CD4-positive, alpha-beta T cell treated with Interferon gamma for 1 hour (primary cell): Measurements from ENCODE around the gene SDS.

ENCODE experiments used
- DNase-seq: peaks from one replicate; pipeline ENCODE4 v3.0.0-alpha.2; 2020

SDS gene

DNA sequence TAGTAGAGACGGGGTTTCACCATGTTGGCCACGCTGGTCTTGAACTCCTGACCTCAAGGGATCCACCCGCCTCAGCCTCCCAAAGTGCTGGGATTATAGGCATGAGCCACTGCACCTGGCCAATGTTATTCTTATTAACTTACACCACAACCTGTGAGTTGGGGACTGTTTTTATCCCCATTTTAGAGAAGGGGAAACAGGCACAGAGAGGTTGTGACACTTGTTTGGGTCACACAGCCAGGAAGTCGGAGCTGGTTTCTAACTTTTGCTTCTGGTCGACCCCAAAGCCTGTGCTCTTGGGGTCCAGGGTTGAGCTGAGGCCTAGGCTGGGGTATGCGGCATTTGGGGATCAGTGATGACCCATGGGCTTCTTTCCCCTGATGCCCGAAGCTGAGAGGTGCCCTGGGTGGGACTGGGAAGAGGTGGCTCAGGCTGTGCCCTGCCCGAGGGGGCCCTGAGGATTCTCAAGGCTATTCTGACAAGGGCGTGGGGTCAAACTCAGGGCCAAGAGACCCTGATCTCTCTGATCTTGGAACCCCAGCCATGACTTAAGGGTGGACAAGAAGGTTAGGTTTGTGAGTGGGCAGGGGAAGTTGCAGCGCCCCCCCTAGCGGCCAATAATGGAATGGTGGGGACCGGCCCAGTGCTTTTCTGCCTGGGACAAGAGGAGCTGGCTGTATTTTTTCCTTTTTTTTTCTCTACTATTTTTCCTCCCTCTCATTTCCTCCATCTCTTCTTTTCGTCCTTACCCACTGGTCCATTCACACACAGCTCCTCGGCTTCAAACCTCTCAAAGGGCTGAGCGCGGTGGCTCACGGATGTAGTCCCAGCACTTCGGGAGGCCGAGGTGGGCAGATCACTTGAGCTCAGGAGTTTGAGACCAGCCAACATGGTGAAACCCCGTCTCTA, 21.5 kb upstream of the SDS start:
- DNase-seq, result peak; percentile 34

DNA sequence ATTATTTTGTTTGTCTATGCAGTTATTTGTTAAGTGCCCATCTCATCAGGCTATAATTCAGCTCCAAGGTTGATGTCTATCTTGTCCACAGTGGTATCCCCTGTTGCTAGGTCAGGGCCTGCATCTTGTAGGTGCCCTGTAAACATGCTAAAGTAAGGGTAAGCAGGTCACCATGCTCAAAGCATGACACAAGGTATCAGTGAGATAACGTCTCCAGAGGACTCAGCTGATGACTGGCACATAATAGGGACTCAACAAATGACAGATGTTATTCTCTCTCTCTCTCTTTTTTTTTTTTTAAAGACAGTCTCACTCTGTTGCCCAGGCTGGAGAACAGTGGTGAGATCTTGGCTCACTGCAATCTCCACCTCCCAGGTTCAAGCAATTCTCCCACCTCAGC, 20.8 kb upstream of the SDS start:
- DNase-seq, result no peak

DNA sequence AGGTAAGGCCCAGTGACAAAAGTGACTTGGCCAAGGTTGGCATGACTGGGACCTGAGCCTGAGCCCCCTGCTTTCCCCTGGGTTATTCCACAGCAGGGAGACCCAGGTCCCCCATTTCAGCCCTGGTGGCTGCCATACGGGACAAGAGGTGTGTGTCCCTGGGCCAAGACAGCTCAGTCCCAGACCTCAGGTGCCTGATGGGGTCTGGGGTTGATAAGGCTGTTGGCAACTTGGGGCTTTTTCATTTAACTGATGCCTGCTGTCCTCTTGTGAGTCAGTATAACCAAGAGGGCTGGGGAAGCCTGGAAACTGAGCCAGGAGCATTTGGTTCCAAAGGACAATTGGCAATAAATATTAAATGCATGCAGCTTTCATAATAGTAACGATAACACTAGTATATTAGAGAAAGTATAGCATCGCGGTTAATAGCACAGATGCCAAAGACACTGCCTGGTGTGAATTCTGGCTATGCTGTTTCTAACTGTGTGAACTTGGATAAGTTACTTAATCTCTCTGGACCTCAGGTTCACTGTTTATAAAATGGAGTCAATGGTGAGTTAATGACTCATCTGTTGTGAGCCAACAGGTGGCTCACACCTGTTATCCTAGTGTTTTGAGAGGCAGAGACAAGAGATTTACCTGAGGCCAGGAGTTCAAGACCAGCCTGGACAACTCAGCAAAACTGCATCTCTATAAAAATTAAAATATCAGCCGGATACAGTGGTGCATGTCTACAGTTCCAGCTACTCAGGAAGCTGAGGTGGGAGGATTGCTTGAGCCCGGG, 19.4 kb upstream of the SDS start:
- DNase-seq, result no peak

DNA sequence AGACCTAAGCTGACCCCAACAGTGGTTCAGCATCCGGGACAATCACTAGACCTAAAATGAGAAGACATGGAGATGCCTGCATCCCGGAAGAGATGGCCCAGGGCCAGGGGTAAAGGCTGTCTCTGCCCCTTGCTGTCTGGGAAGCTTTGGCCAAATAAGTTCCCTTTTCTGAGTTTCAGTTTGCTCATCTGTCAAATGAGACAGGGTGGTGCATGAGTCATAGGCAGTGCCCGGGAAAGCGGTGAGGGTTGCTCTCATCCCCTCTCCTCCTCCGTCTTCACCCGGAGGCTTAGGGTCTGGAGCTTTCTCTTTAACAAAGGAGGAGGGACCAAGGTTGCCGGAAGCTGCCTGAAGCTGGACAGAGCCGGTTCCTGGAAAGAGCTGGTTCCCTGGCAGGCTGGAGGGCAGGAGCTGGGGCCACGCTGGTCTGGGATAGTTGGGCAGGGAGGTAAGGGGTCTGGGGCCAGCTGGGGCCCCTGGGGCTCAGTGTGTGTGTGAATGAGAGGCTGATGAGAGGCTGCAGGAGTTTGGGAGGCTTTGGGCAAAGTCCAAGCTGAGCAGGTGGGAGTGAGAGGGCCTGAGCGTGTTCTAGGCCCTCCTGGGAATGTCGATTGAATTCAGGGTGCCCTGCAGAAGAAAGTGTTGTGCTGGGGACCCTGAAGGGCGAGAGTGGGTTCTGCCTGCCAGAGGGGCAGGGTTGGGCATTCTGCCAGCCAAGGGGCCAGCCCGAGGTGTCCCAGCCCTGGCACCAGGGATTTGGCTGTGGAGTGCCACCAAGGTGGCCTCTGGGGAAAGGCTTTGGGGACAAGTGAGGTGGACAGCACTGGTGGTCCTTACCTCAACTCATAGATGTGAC, 18.6 kb upstream of the SDS start, which contains the start of gene SDSL:
TSS of gene SDSL (plus strand) at position 351 of the 856 bp plus-strand sequence. CDS start 5,603 bp downstream, outside the sequence.
- peak; percentile 77 for DNase-seq

DNA sequence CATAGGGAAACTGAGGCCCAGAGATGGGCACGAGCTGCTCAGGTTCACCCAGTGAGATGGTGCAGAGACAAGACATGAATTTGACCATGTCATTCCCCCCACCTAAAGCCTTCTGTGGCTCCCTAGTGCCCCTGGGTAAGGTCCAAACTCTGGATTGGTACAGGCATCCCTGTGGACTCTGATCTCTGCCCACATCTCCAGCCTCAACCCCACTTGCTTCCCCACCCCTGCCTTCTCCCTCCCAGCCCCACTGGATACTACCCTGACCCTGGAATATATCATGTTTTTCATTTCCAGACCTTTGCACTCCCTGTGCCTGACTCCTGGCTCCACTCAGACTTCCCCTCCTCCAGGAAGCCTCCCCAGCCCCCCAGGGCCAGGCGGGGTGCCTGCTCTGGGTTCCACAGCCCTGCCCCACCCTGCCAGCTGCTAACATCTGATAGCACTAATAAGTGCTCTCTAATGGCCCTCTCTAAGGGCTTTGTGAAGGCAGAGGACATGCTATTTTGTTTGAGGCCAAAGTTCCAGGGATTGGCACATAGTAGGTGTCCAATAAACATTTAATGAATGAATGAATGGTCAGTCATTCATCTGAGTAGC, 17.4 kb upstream of the SDS start:
- DNase-seq, result no peak

DNA sequence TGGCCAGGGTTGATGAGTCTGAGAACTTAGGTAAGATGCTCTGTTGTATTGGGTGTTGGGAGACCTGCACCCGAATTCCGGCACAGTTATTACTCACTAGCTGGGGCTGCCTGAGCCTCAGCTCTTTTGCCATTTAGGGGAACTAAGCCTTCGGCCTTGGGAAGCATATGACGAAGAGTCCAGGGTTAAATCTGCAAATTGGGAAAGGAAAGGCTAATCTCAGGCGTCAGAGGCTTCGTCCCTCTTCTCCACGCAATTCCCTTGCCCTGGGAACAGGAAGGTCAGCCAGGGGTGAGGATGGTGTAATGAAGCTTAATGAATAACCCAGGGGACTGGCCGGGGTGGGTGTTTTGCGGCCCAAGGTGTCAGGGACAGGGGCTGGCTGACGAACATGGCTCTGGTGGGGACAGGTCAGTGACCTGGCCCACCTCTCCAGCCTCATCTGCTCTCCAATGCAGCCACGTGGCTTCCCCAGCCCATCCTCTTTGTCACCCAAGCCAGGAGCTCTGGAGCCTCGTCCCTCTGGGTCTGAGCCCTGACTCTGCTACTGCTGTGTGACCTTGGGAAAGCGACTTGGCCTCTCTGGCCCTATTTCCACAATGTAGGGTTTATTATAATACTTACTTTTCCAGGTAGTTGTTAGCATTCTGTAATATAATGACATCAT, 14.7 kb upstream of the SDS start:
- no peak for DNase-seq

DNA sequence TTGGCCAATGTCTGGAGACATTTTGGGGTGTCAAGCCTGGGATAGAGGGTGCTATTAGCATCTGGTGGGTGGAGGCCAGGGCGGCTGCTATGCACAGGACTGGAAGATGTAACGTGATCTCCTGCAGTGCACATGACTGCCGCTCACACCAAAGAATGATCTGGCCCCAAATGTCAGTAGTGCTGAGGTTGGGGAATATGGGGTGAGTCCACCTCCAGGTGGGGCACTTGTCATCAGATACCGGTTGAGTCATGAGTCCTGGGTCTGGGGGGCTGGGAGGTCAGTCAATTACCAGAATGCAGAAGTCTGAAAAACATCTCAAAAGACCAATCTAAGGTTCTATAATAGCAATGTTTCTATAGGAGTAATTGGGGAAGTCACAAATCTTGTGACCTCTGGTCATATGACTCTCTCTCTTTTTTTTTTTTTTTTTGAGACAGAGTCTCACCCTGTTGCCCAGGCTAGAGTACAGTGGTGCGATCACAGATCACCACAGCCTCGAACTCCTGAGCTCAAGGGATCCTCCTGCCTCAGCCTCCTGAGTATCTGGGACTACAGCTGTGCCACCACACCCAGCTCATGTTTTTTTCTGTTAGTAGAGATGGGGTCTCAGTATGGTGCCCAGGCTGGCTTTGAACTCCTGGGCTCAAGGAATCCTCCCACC, 12.5 kb upstream of the SDS start:
- DNase-seq, result peak; percentile 66

DNA sequence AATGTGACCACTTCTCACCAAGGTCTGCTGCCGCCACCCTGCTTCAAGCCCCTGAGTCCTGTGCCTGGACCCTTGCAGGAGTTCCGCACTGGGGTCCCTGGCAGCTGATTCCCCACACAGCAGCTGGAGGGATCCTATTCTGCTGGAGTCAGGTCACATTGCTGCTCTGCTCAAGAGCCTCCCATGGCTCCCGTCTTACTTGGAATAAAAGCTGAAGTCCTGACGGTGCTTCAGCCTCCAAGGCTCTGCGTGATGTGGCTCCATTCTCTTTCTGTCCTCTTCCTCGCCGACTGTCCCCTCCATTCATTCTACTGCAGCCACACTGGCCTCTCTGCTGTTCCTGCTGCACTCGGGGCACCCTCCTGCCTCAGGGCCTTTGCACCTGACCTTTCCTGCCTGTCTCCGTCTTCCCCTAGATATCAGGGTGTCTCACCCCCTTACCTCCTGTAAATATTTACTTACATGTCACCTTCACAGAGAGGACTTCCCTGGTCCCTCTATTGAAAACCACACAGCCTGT, 10.9 kb upstream of the SDS start:
- DNase-seq, result no peak

DNA sequence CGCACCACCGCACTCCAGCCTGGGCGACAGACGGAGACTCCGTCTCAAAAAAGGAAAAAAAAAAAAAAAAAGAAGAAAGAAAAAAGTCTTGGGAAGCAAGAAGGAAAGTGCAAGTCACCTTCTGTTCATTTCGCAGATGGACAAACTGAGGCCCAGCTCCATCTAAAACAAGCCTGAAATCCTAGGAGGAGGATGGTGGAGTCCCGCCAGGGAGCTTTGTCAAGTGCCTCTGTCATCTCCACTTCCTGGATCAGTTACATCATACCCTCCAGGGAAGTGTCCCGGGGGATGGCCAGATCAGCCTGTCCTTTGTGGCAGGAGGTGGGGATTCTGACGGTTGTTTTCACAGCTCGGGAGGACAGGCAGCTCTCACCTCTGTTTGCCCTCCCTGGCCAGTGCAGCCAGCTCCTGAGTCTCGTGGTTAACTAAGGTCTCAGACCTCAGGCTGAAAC, 9.8 kb upstream of the SDS start:
- no peak for DNase-seq

DNA sequence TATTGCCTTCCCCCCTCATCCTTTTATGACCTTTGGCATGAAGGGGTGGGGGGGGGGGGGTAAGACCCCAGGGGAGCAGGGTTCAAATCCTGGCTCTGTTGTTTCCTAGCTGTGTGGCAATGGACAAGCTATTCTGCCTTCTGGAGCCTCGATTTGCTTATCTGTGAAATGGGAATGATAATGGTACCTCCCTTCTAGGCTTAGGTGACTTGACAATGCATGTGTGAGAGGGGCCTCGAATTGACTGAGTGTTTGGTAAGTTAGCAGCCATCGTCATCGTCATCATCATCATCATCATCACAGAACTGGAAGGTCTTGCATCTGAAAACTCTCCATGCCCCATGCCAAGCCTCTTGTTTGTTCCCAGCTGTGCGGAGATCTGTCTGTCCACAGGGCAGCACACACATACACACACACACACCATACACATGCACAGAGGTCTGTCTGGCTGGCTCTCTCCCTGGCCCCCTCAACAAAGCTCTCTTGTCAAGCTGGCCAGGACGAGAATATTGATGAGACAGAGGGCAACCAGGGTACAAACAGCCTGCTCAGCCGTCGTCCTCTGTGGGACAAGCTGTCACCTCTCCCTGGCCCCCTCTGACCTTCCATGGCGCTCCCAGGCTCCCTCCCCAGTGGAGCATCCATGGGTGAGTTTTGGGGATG, 5.9 kb upstream of the SDS start:
- DNase-seq, result no peak

DNA sequence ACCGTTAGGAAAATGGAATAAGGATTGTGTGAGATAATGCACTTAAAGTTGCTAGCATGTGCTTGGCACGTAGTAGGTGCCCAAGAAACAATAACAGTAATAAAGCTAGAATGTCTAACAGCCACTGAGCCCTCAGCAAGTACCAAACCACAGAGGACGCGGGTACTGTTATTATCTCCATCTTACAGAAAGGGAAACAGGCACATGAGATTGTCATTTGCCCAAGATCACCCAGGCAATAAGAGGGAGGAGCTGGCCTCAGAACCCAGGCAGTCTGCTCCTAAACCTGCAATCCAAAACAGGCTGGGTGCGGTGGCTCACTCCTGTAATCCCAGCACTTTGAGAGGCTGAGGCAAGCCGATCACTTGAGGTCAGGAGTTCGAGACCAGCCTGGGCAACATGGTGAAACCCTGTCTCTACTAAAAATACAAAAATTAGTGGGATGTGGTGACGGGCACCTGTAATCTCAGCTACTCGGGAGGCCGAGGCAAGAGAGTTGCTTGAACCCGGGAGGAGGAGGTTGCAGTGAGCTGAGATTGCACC, 5.1 kb upstream of the SDS start:
- no peak for DNase-seq

DNA sequence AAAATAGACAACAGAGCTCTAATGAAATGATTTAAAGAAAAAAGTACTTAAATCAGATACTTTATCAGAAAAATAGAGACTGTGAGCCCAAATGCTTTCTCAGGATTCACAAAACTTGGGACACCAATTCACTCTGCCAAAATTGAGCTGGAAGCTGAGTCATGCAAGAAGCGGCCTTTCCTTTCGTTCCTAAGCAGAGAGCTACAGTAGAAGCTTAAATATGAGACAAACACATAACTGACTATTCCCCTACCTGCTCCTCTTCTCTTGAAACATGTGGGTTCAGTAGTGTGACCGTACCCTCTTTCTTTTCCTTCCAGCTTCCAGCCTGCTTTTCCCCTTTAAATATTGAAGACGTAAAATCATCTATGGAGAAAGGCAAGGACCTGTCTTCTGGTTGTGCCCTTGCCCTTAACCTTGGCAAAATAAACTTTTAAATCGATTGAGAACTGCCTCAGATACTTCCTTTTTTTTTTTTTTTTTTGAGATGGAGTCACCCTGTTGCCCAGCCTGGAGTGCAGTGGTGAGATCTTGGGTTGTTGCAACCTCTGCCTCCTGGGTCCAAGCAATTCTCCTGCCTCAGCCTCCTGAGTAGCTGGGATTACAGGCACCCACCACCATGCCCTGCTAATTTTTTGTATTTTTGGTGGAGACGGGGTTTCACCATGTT, 4.4 kb upstream of the SDS start:
- DNase-seq, result no peak

DNA sequence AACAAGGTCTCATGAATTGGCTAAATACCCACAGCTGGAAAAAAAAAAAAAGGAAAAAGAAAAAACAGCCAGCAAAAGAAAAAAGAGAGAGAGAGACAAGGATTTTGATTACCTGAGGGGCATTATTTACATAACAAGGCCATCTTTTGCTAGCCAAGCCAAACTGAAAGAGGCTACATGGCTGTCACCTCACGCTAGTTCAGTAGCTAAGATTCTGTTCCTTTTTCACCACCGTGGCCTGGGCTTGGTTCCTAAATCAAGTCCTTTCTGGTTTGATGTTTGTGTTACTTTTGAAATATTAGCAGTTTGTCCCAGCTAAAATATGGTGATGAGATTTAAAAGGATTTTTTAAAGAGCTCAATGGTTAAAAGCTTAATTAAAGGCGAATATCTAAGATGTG, 2.0 kb upstream of the SDS start:
- DNase-seq, result no peak

DNA sequence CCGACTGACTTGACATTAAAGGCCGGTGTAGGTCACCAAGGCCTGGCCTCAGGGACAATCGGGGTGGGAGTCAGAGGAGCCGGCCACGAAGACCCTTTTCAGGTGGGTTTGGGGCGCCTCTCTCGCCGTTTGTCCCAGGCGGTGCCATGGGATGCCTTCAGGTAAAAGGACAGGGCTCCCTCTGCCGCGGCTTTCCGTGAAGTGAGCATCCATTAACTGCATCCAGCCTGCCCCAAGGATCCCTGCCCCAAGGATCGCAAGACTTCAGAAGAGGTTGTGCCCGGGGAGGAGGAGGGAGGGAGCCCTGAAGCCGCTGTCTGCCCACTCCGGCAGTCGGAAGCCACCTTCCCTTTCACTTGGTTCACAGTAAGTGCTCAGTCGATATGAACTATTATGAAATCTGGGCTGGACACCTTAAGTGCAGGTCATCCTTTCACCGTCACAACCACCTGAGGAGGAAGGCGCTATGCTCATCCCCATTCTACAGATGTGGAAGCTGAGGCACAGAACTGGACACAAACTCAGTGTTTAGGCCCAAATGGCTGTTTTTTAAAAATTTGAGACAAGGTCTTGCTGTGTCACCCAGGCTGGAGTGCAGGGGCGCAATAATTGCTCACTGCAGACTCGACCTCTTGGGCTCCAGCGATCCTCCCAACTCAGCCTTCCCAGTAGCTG, 964 bp downstream of the SDS start:
- DNase-seq, result no peak

DNA sequence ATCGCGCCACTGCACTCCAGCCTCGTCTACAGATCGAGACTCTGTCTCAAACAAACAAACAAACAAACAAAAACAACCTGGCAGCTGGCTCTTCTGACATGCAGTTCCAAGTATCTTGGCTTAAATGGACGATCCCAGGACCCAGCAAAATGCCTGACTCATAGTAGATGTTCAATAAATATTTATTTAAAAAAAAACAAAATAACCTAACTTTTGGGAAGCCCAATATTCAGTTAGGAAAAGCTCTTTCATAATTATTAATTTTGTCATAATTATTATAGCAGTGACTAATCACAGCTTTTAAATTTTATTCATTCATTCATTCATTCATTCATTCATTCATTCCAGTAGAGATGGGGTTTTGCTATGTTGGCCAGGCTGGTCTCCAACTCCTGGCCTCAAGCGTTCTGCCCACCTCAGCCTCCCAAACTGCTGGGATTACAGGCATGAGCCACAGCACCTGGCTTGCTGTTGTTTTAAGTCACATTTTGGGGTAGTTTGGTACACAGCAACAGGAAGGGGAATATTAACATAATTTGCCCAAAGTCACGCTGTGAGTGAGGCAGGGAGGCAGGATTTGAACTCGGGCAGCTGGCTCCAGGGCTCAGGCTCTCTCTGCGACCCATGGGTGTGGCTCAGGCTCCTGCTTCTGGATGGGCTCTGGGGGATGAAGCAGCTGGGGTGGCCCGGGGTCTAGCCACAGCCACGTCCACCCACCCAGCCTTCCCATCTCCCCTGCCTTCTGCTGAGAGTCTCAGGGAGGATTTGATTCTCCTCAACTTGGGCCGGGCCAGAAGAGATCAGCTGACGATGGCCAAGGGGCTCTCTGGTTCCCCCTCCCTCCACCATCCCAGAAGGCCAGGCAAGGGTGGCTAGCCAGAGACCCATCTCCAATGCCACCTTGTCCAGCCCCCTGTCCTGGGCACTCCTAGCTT, 2.4 kb downstream of the SDS start:
- no peak for DNase-seq

DNA sequence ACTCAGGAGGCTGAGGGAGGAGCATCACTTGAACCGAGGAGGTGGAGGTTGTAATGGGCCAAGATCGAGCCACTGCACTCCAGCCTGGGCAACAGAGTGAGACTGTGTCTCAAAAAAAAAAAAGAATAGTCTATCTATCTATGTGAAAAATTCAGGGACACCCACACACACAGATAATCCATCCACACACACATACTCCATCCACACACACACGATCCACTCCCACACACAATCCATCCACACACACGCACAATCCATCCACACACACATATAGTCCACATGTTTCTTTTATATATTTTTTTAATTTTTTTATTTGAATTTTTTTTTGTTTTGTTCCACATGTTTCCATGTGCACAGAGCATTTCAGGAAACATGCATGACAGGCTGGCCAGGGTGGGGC, 3.3 kb downstream of the SDS start:
- DNase-seq, result no peak

DNA sequence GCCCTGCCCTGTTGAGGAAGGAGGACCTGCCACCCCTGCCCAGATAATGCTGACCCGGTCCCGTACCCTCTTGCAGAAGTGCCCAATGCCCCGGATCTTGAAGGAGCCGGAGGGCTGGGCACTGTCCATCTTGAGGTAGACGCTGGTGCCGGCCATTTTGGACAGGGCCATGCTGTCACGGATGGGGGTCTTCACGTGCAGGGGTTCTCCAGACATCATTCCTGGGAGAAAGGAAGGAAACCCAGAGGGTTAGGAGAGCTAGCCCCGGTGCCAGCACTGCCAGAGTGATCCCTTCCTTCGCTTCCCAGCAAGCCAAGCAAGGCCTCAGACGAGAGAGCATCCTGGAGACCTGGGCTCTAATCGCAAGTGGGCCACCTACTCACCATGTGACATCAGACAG, 4.2 kb downstream of the SDS start:
- no peak for DNase-seq
